ENCODE measurements around the gene ARSB.

Gene ARSB

GRCh38 chr5:78889369-78890140 lies 95.6 kb downstream of the ARSB start:
- TF ChIP-seq, protein P1, sequence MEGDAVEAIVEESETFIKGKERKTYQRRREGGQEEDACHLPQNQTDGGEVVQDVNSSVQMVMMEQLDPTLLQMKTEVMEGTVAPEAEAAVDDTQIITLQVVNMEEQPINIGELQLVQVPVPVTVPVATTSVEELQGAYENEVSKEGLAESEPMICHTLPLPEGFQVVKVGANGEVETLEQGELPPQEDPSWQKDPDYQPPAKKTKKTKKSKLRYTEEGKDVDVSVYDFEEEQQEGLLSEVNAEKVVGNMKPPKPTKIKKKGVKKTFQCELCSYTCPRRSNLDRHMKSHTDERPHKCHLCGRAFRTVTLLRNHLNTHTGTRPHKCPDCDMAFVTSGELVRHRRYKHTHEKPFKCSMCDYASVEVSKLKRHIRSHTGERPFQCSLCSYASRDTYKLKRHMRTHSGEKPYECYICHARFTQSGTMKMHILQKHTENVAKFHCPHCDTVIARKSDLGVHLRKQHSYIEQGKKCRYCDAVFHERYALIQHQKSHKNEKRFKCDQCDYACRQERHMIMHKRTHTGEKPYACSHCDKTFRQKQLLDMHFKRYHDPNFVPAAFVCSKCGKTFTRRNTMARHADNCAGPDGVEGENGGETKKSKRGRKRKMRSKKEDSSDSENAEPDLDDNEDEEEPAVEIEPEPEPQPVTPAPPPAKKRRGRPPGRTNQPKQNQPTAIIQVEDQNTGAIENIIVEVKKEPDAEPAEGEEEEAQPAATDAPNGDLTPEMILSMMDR (IDR thresholded peaks at IDR 0.05; ENCODE audit: extremely low read depth, insufficient read depth, missing control alignments), result no peak
- in situ Hi-C loops (cut with MboI; ENCODE audit: low pct_unique_long_range_greater_than_20kb, low sequenced_read_pairs, unreplicated experiment), result loop anchor here (10.0 kb wide), 1 partner anchor 75 kb away; no protein-coding TSS in a partner anchor
- no peak for DNase-seq (ENCODE audit: low spot score)

DNA sequence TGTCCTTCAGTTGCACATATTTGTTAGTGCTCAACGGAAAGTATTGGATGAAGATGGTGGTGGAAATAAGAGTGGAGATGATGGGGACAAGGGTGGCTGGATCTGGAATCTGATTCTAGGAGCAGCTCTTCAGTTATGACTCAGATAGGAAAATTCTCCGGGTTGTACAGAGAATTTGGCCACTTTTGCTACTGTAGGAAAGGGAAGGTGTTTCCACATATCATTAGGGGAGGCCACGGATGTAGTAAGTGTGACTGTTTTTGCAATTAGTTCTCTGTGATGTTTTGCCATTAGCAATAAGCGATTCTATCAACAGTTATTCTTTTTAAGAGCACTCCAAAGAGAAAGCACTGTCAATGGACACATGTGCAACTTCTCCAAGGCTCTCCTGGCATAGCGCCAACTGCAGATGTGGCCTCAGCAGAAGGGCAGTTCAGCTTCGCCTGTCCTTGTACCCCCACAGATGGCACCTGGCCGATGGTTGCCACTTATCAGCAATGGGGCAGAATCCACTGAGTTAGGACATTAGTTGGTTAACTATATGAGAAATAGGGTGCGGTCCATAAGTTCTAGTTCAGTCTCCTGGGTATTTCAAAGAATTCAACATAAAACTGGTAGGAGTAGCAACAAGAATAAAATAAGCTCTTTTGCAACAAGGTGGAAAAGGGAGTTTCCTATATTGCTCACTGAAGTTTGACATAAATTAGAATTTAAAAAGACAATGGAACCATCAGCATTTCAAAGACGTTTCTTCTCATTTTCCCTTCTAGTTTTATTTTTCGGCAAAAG lies 96.3 kb downstream of the ARSB start:
- TF ChIP-seq, protein P1 (IDR thresholded peaks at IDR 0.05; ENCODE audit: extremely low read depth, insufficient read depth, missing control alignments), result no peak
- DNase-seq (ENCODE audit: low spot score), result no peak
- in situ Hi-C loops (cut with MboI; ENCODE audit: low pct_unique_long_range_greater_than_20kb, low sequenced_read_pairs, unreplicated experiment), result no loop called here

DNA sequence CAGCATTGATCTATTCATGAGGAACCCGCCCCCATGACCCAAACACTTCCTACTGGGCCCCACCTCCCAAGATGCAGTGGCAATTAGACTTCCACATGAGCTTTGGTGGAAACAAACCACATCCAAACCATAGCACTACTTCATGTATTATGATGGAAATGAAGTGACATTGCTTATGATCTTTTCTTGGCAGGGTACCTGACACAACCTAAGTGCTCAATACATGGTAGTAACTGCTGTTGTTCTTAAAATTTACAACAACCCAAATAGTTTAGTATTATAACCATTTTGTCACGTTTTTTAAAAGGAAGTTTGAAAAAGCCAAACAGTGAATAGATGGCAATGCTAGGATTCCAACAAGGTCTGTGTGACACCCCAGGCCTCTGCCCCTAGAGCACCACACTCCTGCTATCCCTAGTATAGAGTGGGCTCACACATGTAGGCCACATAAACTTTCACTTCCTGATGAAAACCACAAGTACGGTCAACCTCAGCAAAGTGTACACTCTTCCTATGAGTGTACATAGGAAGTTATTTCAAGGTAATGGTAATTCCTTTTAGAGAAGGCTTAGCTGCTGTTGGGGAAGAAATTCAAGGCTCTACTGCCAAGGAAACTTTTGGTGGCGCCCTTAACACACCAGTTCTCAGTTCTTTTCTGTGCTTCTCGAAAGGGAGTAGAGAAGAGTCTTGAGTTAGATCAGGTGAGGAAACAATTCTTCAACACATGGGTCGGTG lies 97.6 kb downstream of the ARSB start:
- TF ChIP-seq, protein P1 (IDR thresholded peaks at IDR 0.05; ENCODE audit: extremely low read depth, insufficient read depth, missing control alignments), result peak; percentile 55
- DNase-seq (ENCODE audit: low spot score), result peak; percentile 30
- in situ Hi-C loops (cut with MboI; ENCODE audit: low pct_unique_long_range_greater_than_20kb, low sequenced_read_pairs, unreplicated experiment), result no loop called here

GRCh38 chr5:78886341-78887230 lies 98.5 kb downstream of the ARSB start:
- in situ Hi-C loops (cut with MboI; ENCODE audit: low pct_unique_long_range_greater_than_20kb, low sequenced_read_pairs, unreplicated experiment), result no loop called here
- TF ChIP-seq, protein P1 (IDR thresholded peaks at IDR 0.05; ENCODE audit: extremely low read depth, insufficient read depth, missing control alignments), result peak; percentile 54
- DNase-seq (ENCODE audit: low spot score), result no peak

GRCh38 chr5:78881884-78882283 lies 103.2 kb downstream of the ARSB start:
- in situ Hi-C loops (cut with MboI; ENCODE audit: low pct_unique_long_range_greater_than_20kb, low sequenced_read_pairs, unreplicated experiment), result no loop called here
- DNase-seq (ENCODE audit: low spot score), result no peak
- TF ChIP-seq, protein P1 (IDR thresholded peaks at IDR 0.05; ENCODE audit: extremely low read depth, insufficient read depth, missing control alignments), result no peak
